ENCODE results near the gene ENOX1.

- no peak for TF ChIP-seq CTCF (conservative IDR thresholded peaks at IDR 0.05; ENCODE audit: low read depth, low read length)
- no peak for TF ChIP-seq EZH2 (IDR thresholded peaks at IDR 0.05; ENCODE audit: low read length, unreplicated experiment)
- no peak for TF ChIP-seq EZH2phosphoT487 (IDR thresholded peaks at IDR 0.05; ENCODE audit: borderline replicate concordance, low read length)
Observed at GRCh38 chr13:43546816-43547215, 240.0 kb downstream of the ENOX1 start.
